ENCODE data around the gene HNRNPLL.

HNRNPLL gene

GRCh38 chr2:38533757-38534545, 68.8 kb downstream of the HNRNPLL start:
- intact Hi-C loops (cut with DNase I; ENCODE audit: low total_unique reads): no loop called here
- Histone ChIP-seq H3K9me3 (no peaks in the 10 kb centered on the region), H3K27me3 (peaks cover 0 to 3% of the 10 kb centered on the region in 2 donors), H3K36me3 (no peaks in the 10 kb centered on the region), H3K27ac (no peak overlapping the region), H3K4me3 (no peak overlapping the region), H3K4me1 (peaks cover 0 to 9% (median 4%) of the 10 kb centered on the region in 4 donors)
- TF ChIP-seq, protein P1, sequence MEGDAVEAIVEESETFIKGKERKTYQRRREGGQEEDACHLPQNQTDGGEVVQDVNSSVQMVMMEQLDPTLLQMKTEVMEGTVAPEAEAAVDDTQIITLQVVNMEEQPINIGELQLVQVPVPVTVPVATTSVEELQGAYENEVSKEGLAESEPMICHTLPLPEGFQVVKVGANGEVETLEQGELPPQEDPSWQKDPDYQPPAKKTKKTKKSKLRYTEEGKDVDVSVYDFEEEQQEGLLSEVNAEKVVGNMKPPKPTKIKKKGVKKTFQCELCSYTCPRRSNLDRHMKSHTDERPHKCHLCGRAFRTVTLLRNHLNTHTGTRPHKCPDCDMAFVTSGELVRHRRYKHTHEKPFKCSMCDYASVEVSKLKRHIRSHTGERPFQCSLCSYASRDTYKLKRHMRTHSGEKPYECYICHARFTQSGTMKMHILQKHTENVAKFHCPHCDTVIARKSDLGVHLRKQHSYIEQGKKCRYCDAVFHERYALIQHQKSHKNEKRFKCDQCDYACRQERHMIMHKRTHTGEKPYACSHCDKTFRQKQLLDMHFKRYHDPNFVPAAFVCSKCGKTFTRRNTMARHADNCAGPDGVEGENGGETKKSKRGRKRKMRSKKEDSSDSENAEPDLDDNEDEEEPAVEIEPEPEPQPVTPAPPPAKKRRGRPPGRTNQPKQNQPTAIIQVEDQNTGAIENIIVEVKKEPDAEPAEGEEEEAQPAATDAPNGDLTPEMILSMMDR (IDR thresholded peaks at IDR 0.05): no peak
- no peak for DNase-seq

DNA sequence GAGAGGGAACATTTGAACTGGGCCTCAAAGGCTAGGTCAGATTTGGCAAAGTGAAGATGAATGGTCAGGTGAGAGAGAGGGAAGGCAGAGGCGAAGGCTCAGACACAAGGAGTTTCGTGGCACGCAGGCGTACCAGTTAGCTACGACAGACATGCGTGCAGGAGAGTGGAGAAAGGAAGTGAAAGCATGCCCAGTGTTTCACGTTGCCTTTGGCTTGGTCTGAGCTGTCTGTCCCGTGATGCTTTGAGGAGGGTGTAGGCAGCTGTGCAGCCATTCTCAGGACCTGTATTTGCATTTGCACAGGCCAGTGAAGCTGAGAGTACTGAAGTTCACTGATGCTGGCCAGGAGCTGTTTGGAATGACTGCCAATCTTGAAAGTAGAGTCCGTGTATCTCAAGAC, 69.5 kb downstream of the HNRNPLL start:
- DNase-seq: no peak
- TF ChIP-seq, protein P1 (IDR thresholded peaks at IDR 0.05): no peak
- intact Hi-C loops (cut with DNase I; ENCODE audit: low total_unique reads): no loop called here
- no peak overlapping the region for H3K4me3 ChIP-seq
- no peaks in the 10 kb centered on the region for H3K9me3 ChIP-seq
- H3K4me1 ChIP-seq: peaks cover 0 to 16% (median 4%) of the 10 kb centered on the region in 4 donors
- H3K36me3 ChIP-seq: no peaks in the 10 kb centered on the region
- no peaks in the 10 kb centered on the region for H3K27me3 ChIP-seq
- H3K27ac ChIP-seq: no peak overlapping the region

GRCh38 chr2:38532366-38532765, 70.4 kb downstream of the HNRNPLL start:
- no peak for DNase-seq
- TF ChIP-seq, protein P1 (IDR thresholded peaks at IDR 0.05): no peak
- H3K36me3 ChIP-seq: no peaks in the 10 kb centered on the region
- H3K27ac ChIP-seq: no peak overlapping the region
- H3K27me3 ChIP-seq: no peaks in the 10 kb centered on the region
- intact Hi-C loops (cut with DNase I; ENCODE audit: low total_unique reads): no loop called here
- peaks cover 0 to 16% (median 4%) of the 10 kb centered on the region in 4 donors for H3K4me1 ChIP-seq
- no peak overlapping the region for H3K4me3 ChIP-seq
- H3K9me3 ChIP-seq: no peaks in the 10 kb centered on the region

DNA sequence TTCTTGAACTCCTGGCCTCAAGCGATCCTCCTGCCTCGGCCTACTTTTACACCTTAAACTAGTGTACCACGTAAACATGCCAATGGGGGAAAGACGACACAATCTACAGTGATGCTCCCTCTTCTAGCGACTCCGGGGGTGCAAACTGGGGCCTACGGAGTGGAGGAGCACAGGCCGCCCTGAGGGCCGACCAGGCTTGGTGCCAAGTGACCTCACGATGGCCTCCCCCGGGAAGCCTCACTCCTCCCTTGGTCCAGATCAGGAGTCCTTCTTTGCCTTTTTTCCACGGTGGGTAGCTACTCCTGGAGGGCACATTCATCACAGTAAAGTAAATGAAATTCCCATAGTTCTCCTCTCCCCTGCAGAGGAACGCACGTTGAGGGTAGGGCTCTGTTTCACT, 73.5 kb downstream of the HNRNPLL start:
- Histone ChIP-seq H3K4me1 (peaks cover 0 to 12% (median 2%) of the 10 kb centered on the region in 4 donors), H3K27ac (no peak overlapping the region), H3K36me3 (no peaks in the 10 kb centered on the region), H3K9me3 (no peaks in the 10 kb centered on the region), H3K27me3 (no peaks in the 10 kb centered on the region), H3K4me3 (no peak overlapping the region)
- TF ChIP-seq, protein P1 (IDR thresholded peaks at IDR 0.05): no peak
- no peak for DNase-seq
- intact Hi-C loops (cut with DNase I; ENCODE audit: low total_unique reads): no loop called here

DNA sequence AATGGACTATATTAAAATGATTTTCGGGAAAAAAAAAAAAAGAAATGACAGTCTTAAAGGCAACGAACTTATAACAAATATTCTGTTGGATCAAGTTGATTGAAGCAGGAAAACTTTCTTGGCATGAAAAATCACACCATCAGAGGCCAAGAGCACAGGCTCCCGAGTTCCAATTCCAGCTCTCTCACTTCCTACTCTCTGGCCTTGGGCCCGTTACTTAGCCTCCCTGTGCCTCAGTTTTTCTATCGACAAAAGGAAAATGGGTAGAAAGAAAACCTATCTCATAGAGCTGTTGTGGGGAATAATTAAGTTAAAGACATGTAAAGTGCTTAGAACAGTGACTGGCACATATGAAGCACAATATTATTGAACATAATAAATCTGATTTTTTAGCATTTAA, 74.2 kb downstream of the HNRNPLL start:
- no peak for DNase-seq
- TF ChIP-seq, protein P1 (IDR thresholded peaks at IDR 0.05): no peak
- intact Hi-C loops (cut with DNase I; ENCODE audit: low total_unique reads): no loop called here

More for the DNA sequence above, 74.2 kb downstream of the HNRNPLL start:
- no peaks in the 10 kb centered on the region for H3K36me3 ChIP-seq
- H3K27me3 ChIP-seq: no peaks in the 10 kb centered on the region
- peak overlapping the region; percentile 51 to 60 for H3K4me3 ChIP-seq
- H3K4me1 ChIP-seq: peaks cover 0 to 17% (median 4%) of the 10 kb centered on the region in 4 donors
- H3K27ac ChIP-seq: no peak overlapping the region
- H3K9me3 ChIP-seq: no peaks in the 10 kb centered on the region

All from tibial artery (tissue), 4 donors.